Measurements from ENCODE around the gene TENT4A.

TENT4A gene

GRCh38 chr5:6750951-6751685 lies 37.9 kb downstream of the TENT4A start:
- TF ChIP-seq, protein P1, sequence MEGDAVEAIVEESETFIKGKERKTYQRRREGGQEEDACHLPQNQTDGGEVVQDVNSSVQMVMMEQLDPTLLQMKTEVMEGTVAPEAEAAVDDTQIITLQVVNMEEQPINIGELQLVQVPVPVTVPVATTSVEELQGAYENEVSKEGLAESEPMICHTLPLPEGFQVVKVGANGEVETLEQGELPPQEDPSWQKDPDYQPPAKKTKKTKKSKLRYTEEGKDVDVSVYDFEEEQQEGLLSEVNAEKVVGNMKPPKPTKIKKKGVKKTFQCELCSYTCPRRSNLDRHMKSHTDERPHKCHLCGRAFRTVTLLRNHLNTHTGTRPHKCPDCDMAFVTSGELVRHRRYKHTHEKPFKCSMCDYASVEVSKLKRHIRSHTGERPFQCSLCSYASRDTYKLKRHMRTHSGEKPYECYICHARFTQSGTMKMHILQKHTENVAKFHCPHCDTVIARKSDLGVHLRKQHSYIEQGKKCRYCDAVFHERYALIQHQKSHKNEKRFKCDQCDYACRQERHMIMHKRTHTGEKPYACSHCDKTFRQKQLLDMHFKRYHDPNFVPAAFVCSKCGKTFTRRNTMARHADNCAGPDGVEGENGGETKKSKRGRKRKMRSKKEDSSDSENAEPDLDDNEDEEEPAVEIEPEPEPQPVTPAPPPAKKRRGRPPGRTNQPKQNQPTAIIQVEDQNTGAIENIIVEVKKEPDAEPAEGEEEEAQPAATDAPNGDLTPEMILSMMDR (IDR thresholded peaks at IDR 0.05): no peak

GRCh38 chr5:6752236-6752635 lies 39.0 kb downstream of the TENT4A start:
- H3K27ac ChIP-seq: no peak overlapping the region

More at GRCh38 chr5:6750951-6751685, 37.9 kb downstream of the TENT4A start:
- H3K4me2 ChIP-seq (ENCODE audit: low read length): no peak overlapping the region
- H3K4me1 ChIP-seq: no peaks in the 10 kb centered on the region
- H3K9me3 ChIP-seq (ENCODE audit: control insufficient read depth, low read length): no peaks in the 10 kb centered on the region
- H3K36me3 ChIP-seq (ENCODE audit: control insufficient read depth, insufficient read depth, low read length): no peaks in the 10 kb centered on the region
- H3K79me2 ChIP-seq: peaks cover 18% of the 10 kb centered on the region
- H3K27me3 ChIP-seq (ENCODE audit: control insufficient read depth, insufficient read depth, low read length): no peaks in the 10 kb centered on the region
- no peak overlapping the region for H3K4me3 ChIP-seq (ENCODE audit: low read depth, low read length)
- H2AFZ ChIP-seq: no peak overlapping the region
- no peak overlapping the region for H3K27ac ChIP-seq
- H3K9ac ChIP-seq: no peak overlapping the region

DNA sequence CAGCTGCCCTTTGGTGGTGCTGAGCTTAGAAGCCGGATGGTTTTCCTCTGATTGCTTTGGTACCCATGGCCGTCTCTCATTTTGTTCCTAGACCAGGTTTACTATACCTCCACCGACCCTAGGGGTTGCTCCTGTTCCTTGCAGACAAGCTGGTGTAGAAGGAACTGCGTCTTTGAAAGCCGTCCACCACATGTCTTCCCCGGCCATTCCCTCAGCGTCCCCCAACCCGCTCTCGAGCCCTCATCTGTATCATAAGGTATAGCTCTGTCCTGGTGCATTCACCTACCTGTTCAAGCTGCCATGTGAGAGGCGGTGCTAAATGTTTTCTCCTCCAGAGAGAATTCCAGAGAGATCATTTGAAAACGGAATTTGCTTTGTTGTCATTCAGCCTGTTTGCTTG lies 39.5 kb downstream of the TENT4A start:
- Histone ChIP-seq H3K4me2 (ENCODE audit: low read length) (no peak overlapping the region), H3K9ac (no peak overlapping the region), H2AFZ (no peak overlapping the region), H3K79me2 (peaks cover 16% of the 10 kb centered on the region), H3K4me1 (no peaks in the 10 kb centered on the region), H3K27ac (no peak overlapping the region), H3K27me3 (ENCODE audit: control insufficient read depth, insufficient read depth, low read length) (no peaks in the 10 kb centered on the region), H3K36me3 (ENCODE audit: control insufficient read depth, insufficient read depth, low read length) (no peaks in the 10 kb centered on the region), H3K9me3 (ENCODE audit: control insufficient read depth, low read length) (no peaks in the 10 kb centered on the region), H3K4me3 (ENCODE audit: low read depth, low read length) (no peak overlapping the region)
- TF ChIP-seq, protein P1 (IDR thresholded peaks at IDR 0.05): no peak

More at GRCh38 chr5:6752236-6752635, 39.0 kb downstream of the TENT4A start:
- no peaks in the 10 kb centered on the region for H3K4me1 ChIP-seq
- H3K4me3 ChIP-seq (ENCODE audit: low read depth, low read length): no peak overlapping the region
- H3K9me3 ChIP-seq (ENCODE audit: control insufficient read depth, low read length): no peaks in the 10 kb centered on the region
- peaks cover 17% of the 10 kb centered on the region for H3K79me2 ChIP-seq
- H3K4me2 ChIP-seq (ENCODE audit: low read length): no peak overlapping the region
- TF ChIP-seq, protein P1 (IDR thresholded peaks at IDR 0.05): no peak
- no peaks in the 10 kb centered on the region for H3K27me3 ChIP-seq (ENCODE audit: control insufficient read depth, insufficient read depth, low read length)
- no peak overlapping the region for H2AFZ ChIP-seq
- no peak overlapping the region for H3K9ac ChIP-seq
- H3K36me3 ChIP-seq (ENCODE audit: control insufficient read depth, insufficient read depth, low read length): no peaks in the 10 kb centered on the region

DNA sequence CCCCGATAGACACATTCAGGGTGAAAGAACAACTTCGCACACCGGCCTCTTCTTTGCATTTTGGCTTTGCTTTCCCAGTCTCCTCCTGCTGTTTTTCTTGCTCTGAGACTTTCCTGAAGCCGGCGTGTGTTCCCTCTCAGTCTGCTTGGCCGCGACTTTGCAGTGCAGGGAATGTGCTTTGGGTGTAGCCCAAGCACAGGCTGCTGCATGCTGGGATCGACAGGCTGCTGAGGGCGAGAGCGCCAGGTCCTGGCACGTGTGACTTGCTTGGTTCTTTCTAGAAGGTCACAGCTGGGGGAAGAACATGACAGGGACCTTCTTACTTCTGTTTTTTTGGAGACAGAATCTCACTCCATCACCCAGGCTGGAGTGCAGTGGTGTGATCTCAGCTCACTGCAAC lies 40.6 kb downstream of the TENT4A start:
- H3K79me2 ChIP-seq: peaks cover 8% of the 10 kb centered on the region
- H3K27me3 ChIP-seq (ENCODE audit: control insufficient read depth, insufficient read depth, low read length): no peaks in the 10 kb centered on the region
- no peak overlapping the region for H2AFZ ChIP-seq
- H3K4me2 ChIP-seq (ENCODE audit: low read length): no peak overlapping the region
- H3K36me3 ChIP-seq (ENCODE audit: control insufficient read depth, insufficient read depth, low read length): no peaks in the 10 kb centered on the region
- TF ChIP-seq, protein P1 (IDR thresholded peaks at IDR 0.05): no peak
- H3K4me1 ChIP-seq: no peaks in the 10 kb centered on the region
- H3K4me3 ChIP-seq (ENCODE audit: low read depth, low read length): no peak overlapping the region
- no peaks in the 10 kb centered on the region for H3K9me3 ChIP-seq (ENCODE audit: control insufficient read depth, low read length)
- H3K9ac ChIP-seq: no peak overlapping the region
- H3K27ac ChIP-seq: no peak overlapping the region

- Histone ChIP-seq H3K9me3 (ENCODE audit: control insufficient read depth, low read length) (no peaks in the 10 kb centered on the region), H3K4me1 (peaks cover 3% of the 10 kb centered on the region), H3K27me3 (ENCODE audit: control insufficient read depth, insufficient read depth, low read length) (no peaks in the 10 kb centered on the region), H3K4me3 (ENCODE audit: low read depth, low read length) (no peak overlapping the region), H3K27ac (no peak overlapping the region), H3K79me2 (peaks cover 3% of the 10 kb centered on the region), H2AFZ (no peak overlapping the region), H3K4me2 (ENCODE audit: low read length) (no peak overlapping the region), H3K36me3 (ENCODE audit: control insufficient read depth, insufficient read depth, low read length) (no peaks in the 10 kb centered on the region), H3K9ac (no peak overlapping the region)
- TF ChIP-seq, protein P1 (IDR thresholded peaks at IDR 0.05): no peak
Measured at GRCh38 chr5:6754766-6755165, 41.5 kb downstream of the TENT4A start.

Data from parathyroid adenoma (tissue), 2 donors.